HG02623 (cell line): ENCODE results near the gene ACR.
"Not testable (repeated sequence)": the region's sequence is repeated elsewhere in the genome, so short reads cannot be mapped to it uniquely, and the experiment has no call there.

Experiments used
- ATAC-seq: cut with Tn5 transposase; IDR thresholded peaks from one replicate; pipeline ENCODE4 v1.9.1; 2021; ENCODE audit warnings: moderate library complexity; ENCODE audit not compliant: unreplicated experiment

ACR gene

DNA sequence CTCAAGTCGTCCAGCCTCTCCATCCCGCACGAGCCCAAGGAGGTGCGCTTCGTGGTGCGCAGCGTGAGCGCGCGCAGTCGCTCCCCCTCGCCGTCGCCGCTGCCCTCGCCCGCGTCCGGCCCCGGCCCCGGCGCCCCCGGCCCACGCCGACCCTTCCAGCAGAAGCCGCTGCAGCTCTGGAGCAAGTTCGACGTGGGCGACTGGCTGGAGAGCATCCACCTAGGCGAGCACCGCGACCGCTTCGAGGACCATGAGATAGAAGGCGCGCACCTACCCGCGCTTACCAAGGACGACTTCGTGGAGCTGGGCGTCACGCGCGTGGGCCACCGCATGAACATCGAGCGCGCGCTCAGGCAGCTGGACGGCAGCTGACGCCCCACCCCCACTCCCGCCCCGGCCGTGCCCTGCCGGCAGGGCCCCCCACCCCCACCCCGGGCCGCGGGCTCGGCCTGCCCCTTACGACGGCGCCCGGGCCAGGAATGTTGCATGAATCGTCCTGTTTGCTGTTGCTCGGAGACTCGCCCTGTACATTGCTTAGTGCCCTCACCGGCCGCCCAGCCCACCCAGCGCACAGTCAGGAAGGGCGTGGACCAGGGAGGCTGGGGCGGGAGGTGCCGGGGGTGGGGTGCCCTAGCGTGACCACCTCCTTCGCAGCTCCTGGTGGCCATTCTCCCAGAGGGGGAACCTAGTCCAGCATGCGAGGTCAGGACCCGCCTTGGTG lies 6.9 kb upstream of the ACR start:
- ATAC-seq = no peak

DNA sequence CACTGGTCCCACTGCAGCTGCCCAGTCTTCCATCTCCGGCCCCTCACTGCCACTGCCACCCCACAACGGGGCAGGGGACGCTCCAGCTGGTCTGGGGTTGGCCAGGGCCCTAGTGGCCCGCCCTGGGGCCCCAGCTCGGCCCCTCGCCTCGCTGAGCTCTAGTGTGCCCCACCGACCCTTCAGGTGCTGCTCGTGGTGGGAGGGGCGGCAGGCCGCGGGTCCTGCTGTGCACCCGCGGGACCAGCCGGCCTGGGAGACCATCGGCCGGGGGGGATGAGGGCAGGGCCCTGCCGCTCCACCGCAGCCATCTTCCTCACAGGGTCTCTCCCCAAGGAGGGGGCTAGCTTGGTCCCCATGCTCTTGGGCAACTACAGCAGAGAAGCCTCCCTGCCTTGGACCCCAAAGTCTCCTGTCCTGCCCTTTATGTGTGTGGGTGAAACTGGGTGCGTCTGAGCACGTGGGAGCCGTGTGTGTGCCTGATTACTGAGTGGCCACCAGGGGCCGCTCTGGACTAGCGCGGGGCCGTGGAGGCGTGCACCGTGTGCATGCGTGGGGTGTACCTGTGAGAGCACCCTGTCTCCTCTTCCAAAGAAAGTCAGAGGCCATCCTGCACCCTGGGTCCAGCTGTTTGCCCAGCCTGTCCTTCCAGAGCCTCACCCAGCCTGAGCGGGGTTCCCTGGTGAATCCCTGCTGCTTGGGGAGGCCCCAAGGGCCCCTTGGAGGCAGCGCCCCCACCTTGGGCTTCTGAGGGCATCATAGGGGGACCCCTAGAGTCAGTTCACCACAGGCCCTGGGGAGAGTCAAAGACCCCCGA lies 6.0 kb upstream of the ACR start:
- no peak for ATAC-seq

DNA sequence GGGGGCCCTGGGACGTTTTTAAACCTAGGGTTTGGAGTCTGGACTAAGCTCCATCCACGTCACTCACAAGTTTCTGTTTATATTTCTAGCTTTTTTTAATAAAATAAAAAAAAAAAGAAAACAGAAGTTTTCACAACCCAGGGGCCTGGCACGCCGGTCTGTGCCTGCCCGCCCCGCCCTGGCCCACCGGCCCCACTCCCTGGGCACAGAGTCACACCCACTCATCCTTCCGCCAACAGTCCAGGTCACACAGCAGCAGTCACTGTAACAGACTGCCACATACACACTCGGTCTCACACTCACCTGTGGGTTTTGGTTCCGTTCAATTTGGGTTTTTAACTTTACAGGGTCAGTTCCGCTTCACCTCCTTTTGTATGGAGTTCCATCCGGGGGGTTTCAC lies 5.3 kb upstream of the ACR start:
- ATAC-seq = no peak

DNA sequence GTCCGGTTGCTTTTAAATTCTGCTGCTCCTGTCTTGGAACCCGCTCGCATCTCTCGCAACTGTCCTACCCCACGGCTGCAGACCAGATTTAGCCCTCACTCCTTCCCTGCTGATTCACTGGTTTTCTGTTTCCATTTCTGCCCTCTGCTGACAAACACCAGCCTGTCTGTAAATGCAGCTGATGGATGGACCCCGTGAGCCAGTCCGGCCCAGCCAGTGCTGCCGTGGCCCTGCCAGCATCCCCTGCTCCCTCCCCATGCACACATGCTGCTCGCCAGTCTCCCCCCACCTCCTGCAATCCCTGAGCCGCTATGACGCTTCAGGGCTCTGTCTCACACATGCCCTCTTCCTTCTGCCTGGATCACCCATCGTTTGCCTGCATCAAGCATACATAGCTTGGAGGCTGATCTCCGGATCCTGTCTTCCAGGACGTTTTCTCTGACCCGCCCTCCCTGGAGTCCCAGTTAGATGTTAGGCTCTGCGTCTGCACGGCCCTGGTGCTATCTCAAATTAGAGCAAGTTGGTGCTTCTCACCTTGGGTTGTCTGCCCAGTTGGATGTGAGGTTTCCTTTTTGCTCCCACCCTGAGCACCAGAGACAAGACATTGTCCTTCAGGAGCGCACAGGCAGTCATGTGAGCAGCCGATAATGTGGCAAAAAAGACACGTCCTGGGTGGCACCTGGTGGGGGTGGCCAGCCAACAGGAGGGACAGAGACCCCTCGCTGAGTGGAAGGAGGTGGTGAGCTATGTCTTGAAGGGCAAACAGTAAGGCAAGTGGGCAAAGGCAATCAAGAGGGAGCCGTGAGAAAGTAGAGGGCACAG lies 4.3 kb upstream of the ACR start:
- no peak for ATAC-seq

DNA sequence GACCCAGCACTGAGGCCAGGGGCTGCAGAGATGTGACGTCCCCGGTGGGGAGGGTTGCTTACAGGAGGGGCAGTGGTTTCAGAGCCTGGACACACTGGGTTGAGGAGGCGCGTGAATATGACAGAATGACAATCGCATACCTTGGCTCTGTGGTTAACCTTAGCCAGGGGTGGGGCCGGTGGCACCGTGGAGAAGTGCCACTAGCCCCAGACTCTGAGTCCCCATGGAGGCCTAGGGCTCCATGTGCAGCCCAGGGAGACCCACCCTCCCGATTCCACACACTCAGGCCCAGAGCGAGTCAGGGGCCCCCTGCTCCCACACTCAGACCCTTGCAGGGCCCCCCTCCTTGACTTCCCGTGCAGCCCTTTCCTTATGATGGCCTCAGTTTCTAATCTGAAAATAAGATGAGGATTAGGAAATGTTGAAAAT lies 3.6 kb upstream of the ACR start:
- ATAC-seq = no peak

DNA sequence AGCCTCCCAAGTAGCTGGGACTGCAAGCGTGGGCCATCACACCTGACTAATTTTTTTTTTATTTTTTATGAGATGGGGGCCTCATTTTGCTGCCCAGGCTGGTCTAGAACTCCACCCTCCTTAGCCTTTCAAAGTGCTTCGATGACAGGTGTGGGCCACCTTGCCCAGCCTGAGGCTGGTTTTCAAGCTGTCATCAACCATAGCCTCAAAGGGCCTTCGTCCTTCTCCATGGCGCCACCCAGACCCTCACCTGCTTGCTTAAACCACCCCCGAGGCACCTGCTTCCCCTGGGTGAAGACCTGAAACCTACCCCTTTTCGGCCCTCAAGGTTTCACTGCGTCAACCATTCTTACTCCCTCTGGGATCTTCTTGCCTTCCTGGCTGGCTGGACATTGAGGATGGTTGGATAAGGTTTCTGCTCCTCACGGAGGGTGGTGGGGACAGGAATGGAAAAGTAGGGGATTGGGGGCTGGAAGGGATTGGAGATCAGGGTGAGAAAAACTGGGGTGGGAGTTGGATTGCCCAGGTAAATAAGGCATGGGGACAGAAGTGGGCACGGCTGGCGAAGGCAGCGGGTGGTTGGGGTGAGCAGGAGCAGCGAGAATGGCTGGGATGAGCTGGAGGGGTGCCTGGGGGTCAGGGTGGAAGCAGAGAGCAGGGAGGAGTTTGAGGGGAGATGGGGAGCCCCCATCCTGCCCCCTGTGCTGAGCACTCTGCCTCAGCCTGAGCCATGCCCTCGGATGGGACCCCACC lies 2.8 kb upstream of the ACR start:
- ATAC-seq = no peak

DNA sequence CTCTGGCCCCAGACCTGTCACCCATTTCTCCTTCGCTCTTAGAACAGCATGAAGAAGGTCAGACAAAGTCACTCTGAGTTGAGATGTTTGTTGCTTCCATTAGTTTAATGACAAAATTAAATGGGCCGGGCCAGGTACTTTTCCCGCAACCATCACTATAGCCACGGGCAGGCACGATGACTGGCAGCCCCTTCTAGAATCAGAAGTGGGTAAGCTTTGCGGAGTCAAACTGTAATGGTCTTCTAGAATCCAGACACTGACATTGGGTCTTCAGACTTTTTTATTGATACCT lies 2.3 kb upstream of the ACR start:
- no peak for ATAC-seq

DNA sequence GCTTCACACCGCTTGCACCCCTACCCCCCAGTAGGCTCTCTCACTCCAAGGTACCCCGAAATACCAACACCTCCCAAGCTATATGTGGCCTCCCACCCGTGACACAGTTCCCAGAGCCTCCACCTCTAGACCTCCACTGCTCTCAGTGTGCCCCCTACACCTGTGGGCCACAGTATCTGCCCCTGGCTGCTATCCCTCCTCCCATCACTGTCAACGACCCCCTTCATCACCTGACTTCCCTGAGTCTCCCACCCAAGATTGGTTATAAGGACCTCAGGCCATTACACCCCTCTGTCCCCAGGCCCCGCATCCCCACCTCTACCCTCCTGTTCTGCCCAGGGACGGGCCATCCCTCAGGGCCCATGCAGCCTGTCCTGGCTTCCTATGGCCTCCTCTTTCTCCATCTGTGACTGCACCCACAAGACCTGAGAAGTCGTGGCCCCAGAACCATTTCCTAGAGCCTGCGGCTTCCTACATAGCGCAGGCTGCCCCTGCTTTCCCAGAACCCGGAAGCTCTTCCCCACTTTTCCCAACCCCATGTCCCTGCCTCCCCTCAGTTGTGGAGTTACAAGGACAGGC lies 734 bp downstream of the ACR start:
- ATAC-seq = no peak

DNA sequence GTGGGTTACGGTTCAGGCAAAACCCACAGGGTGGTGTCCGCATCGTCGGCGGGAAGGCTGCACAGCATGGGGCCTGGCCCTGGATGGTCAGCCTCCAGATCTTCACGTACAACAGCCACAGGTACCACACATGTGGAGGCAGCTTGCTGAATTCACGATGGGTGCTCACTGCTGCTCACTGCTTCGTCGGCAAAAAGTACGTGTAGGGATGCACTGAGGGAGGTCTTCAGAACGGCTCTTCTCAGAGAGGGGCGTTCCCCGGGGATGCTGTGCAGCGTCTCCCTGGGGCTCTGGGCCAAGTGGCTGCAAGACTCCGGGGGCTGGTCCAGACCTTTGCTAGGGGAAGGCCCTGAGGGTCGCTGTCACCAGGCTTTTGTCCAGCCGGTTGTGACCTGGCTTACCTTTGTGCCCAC lies 1.3 kb downstream of the ACR start:
- no peak for ATAC-seq

DNA sequence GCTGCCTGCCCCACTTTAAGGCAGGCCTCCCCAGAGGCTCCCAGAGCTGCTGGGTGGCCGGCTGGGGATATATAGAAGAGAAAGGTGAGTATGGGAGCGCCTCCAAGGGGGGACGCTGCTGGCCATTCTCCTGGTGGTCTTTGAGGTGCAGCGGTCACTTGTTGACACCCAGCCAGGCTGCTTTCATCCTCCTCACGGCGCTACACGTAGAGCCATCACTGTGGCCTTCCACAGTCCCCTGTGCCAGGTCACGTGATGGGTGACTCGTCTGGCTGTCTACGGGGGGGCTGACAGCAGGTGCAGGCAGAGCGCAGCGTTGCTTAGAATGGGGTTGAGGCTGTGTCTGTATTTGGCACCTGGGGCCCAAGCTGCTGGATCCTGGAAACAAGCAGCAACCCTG lies 1.9 kb downstream of the ACR start:
- no peak for ATAC-seq

DNA sequence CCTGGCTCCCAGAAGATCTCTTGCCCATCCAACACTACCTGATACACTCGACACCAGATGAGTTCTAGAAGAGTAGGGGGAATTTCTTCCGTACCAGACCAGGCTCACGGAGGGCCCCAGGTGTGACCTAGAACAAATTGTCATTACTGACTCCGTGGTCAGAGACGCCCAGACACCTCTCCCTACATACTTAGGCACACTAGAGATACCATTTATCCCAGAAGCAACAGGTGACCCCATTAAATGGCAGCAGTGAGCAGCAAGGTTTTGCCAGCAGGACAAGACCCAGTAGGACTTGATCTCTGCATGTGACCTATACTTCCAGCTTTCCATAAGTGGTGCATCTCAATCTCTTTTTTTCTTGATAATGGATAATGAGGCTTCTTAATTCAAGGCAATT lies 2.7 kb downstream of the ACR start:
- not testable (repeated sequence) for ATAC-seq

DNA sequence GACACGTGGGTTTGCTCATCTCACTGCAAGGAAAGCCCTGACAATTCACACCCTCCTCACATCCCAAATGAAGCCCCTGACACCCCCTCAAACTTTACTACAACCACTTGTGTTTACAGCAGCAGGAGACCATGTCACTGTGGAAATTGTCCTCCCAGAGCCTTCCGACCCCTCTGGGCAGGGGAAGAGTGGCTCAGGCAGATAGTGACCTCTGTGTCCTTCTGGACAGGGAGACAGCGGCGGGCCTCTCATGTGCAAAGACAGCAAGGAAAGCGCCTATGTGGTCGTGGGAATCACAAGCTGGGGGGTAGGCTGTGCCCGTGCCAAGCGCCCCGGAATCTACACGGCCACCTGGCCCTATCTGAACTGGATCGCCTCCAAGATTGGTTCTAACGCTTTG lies 6.4 kb downstream of the ACR start:
- ATAC-seq = not testable (repeated sequence)

DNA sequence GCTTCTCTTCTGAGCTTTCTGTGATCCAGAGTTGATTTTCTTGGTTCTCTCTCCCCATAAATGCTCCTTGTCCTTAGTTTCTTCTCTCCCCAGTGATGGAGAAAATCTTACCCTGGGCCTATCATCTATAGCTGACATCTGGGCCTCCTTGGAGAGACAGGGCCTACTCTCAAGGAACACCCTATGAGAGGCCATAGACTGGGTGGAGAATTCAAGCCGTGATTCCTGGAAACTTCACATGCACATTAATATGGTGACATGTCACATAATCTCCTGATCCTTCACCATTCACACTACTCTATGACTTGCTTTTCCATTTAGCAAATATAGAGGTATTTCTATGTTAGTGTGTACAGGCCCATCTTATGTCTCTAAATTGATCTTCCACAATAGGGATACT lies 9.5 kb downstream of the ACR start:
- not testable (repeated sequence) for ATAC-seq

DNA sequence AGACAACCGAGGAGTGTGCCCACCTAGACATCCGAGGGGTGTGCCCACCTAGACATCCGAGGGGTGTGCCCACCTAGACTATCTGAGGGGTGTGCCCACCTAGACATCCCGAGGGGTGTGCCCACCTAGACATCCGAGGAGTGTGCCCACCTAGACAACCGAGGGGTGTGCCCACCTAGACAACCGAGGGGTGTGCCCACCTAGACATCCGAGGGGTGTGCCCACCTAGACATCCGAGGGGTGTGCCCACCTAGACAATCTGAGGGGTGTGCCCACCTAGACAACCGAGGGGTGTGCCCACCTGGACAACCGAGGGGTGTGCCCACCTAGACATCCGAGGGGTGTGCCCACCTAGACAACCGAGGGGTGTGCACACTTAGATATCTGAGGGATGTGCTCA lies 10.6 kb downstream of the ACR start:
- ATAC-seq = not testable (repeated sequence)

DNA sequence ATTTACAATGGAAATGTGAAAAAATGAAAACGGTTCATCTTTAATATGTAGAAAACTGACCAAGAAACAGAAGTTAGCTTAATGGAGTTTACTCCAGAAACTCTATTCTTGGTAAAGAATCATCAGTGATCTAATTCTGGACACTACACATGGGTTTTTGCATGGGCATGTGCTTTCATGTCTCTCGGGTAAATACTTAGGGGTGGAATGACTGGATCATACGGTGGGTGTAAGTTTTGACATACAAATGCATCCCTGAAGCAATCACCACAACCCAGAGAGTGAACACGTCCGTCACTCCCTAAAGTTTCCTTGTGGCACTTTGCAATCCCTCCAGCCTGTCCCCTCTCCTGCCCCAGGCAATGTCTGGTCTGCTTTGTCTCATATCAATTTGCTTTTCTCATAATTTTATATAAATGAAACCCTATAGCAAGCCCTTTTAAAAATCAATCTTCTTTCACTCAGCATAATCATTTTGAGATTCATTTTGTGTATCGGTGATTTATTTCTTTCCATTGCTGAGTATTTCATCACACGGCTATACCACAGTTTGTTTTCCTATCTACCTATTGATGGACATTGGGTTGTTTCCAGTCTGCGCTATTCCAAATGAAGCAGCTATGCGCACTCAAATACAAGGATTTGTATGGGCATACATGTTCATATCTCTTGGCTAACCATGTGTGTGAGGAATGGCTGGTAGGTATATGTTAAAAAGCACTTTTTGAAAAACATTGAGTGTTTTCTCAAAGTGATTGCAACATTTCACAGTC lies 11.5 kb downstream of the ACR start:
- not testable (repeated sequence) for ATAC-seq

DNA sequence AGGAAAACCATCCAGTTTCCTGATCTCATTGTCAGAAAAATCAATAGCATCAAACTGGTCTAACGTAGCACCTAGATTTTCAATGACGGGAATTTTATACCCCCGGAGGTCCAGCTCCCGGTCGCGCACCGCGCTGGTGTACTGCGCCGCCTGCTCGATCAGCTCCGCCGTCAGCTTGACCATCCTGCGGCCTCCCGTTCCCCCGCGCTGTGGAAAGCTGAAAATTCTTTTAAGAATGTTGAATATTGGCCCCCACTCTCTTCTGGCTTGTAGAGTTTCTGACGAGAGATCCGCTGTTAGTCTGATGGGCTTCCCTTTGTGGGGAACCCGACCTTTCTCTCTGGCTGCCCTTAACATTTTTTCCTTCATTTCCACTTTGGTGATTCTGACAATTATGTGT lies 17.2 kb downstream of the ACR start:
- ATAC-seq = not testable (repeated sequence)

DNA sequence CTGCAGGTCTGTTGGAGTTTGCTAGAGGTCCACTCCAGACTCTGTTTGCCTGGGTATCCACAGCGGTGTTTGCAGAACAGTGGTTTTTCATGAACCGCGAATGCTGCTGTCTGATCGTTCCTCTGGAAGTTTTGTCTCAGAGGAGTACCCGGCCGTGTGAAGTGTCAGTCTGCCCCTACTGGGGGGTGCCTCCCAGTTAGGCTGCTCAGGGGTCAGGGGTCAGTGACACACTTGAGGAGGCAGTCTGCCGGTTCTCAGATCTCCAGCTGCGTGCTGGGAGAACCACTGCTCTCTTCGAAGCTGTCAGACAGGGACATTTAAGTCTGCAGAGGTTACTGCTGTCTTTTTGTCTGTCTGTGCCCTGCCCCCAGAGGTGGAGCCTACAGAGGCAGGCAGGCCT lies 18.4 kb downstream of the ACR start:
- ATAC-seq = not testable (repeated sequence)

DNA sequence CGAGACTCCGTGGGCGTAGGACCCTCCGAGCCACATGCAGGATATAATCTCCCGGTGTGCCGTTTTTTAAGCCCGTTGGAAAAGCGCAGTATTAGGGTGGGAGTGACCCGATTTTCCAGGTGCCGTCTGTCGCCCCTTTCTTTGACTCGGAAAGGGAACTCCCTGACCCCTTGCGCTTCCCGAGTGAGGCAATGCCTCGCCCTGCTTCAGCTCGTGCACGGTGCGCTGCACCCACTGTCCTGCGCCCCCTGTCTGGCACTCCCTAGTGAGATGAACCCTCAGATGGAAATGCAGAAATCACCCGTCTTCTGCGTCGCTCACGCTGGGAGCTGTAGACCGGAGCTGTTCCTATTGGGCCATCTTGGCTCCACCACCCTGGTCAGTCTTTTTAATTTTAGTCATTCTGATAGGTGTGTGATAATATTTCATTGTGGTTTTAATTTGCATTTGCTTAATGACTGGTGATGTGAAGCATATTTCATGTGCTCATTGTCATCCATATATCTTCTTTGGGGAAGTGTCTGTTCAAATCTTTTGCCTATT lies 19.0 kb downstream of the ACR start:
- ATAC-seq = not testable (repeated sequence)

DNA sequence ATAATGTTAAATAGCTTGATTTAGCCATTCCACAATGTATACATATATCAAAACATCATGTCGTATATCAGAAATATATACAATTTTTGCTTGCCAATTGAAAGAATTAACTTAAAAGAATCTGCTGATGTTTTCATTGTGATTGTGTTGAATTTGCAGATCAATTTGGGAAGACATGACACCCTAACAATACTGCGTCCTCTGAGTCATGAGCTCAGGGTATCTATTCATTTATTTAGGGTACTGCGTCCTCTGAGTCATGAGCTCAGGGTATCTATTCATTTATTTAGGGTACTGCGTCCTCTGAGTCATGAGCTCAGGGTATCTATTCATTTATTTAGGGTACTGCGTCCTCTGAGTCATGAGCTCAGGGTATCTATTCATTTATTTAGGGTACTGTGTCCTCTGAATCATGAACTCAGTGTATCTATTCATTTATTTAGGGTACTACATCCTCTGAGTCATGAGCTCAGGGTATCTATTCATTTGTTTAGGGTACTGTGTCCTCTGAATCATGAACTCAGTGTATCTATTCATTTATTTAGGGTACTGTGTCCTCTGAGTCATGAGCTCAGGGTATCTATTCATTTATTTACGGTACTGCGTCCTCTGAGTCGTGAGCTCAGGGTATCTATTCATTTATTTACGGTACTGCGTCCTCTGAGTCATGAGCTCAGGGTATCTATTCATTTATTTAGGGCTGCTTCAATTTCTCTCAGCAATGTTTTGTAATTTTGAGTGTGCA lies 21.8 kb downstream of the ACR start:
- not testable (repeated sequence) for ATAC-seq
